K562 (cell line): Measurements from ENCODE around the gene C19orf47. TPM values are rescaled to one million over a fixed set of nuclear protein-coding genes. Genes with fewer than 3 reads are reported as not detected.

Experiments used
- ATAC-seq: fragments of 200-7000 bp; cut with Tn5 transposase; 3 replicates; pipeline ENCODE4 v1.9.1; 2020; ENCODE audit warnings: moderate library complexity
- BruUV-seq: library from RNA; stranded (reverse); fragments of 400-500 nt; replicated peaks from 2 replicates; lab custom pipeline; 2021; lab: Mats Ljungman, UMichigan
- CTCF ChIA-PET: fragments of 300-600 bp; formaldehyde crosslinking; extraction: SDS; loops from one replicate; lab custom pipeline; 2021; ENCODE audit warnings: low intra/inter-chr PET ratio; lab: Yijun Ruan, JAX
- POLR2A ChIA-PET: fragments of 300-600, 350-650 bp; sonication (Branson Sonifier 250); formaldehyde crosslinking; extraction: SDS; loops from one replicate; lab custom pipeline; 2021; ENCODE audit warnings: antibody characterized with exemption, inconsistent platforms; lab: Yijun Ruan, JAX
- DNase-seq, 4 experiments: peaks; one replicate each; pipeline versions ENCODE4 v3.0.0 to v3.0.0-alpha.2; 2011 to 2018; ENCODE audit warnings: low spot score in 3 of 4, mixed read lengths in 3 of 4; ENCODE audit errors: extremely low read depth in 1 of 4
- FAIRE-seq: peaks from 2 replicates; lab custom pipeline; 2011; peaks lifted over from hg19 to GRCh38; lab: Jason Lieb, UNC
- H2AFZ ChIP-seq: 2 replicates; pipeline ENCODE4 v1.6.0; 2011; ENCODE audit warnings: low read depth, low read length, control low read depth, inconsistent platforms
- H3K27ac ChIP-seq: fragments of 200-600 bp; 3 replicates; pipeline ENCODE4 v1.8.0; 2011; ENCODE audit warnings: low read depth, mild to moderate bottlenecking, control low read depth, inconsistent platforms, low read length, moderate library complexity, mixed read lengths; ENCODE audit errors: extremely low read depth
- H3K27me3 ChIP-seq, 2 experiments: fragments of 300-600 bp in 1 of 2; 2 replicates in 1 of 2; 3 replicates in 1 of 2; pipeline versions ENCODE4 v1.6.0 to v1.8.0; 2011; ENCODE audit warnings: inconsistent platforms in 2 of 2, low read length in 2 of 2, mild to moderate bottlenecking in 1 of 2, mixed read lengths in 1 of 2, moderate library complexity in 1 of 2; ENCODE audit not compliant: control insufficient read depth in 2 of 2, insufficient read depth in 2 of 2
- H3K36me3 ChIP-seq: fragments of 300-600 bp; 3 replicates; pipeline ENCODE4 v1.8.0; 2011; ENCODE audit warnings: mild to moderate bottlenecking, low read length, inconsistent platforms; ENCODE audit not compliant: control insufficient read depth, insufficient read depth
- H3K4me1 ChIP-seq, 2 experiments: fragments of 200-600 bp in 1 of 2; replicated peaks in 1 of 2; 2 replicates in 1 of 2; 3 replicates in 1 of 2; pipeline versions ENCODE4 v1.5.1 to v1.8.0; 2011; ENCODE audit warnings: inconsistent platforms in 2 of 2, low read length in 2 of 2, mild to moderate bottlenecking in 1 of 2, mixed read lengths in 1 of 2, moderate library complexity in 1 of 2; ENCODE audit not compliant: control insufficient read depth in 2 of 2, insufficient read depth in 2 of 2
- H3K4me2 ChIP-seq: 2 replicates; pipeline ENCODE4 v1.6.1; 2011; ENCODE audit warnings: low read length, control low read depth, inconsistent platforms, mixed read lengths; ENCODE audit not compliant: insufficient read depth
- H3K4me3 ChIP-seq: fragments of 200-600 bp; sonication (generic), shearing (Covaris generic); 2 replicates; pipeline ENCODE4 v1.5.1; 2016; ENCODE audit warnings: control low read depth, inconsistent platforms
- H3K79me2 ChIP-seq: fragments of 200-600 bp; 3 replicates; pipeline ENCODE4 v1.8.0; 2011; ENCODE audit warnings: low read length, inconsistent platforms; ENCODE audit not compliant: control insufficient read depth, insufficient read depth
- H3K9ac ChIP-seq, 2 experiments: 2 replicates each; pipeline versions ENCODE4 v1.6.0 to v1.6.1; 2011; ENCODE audit warnings: low read depth in 2 of 2, low read length in 2 of 2, control low read depth in 1 of 2, inconsistent platforms in 1 of 2, mild to moderate bottlenecking in 1 of 2, mixed read lengths in 1 of 2; ENCODE audit not compliant: insufficient read depth in 1 of 2
- H3K9me1 ChIP-seq: one replicate; pipeline ENCODE4 v1.6.0; 2011; ENCODE audit warnings: inconsistent platforms, mild to moderate bottlenecking, low read length, moderate library complexity; ENCODE audit not compliant: control insufficient read depth, insufficient read depth
- H3K9me3 ChIP-seq: replicated peaks from 2 replicates; pipeline ENCODE4 v1.5.1; 2011; ENCODE audit warnings: low read depth, low read length, inconsistent platforms; ENCODE audit not compliant: control insufficient read depth, insufficient read depth
- H4K20me1 ChIP-seq: replicated peaks from 2 replicates; pipeline ENCODE4 v1.6.1; 2011; ENCODE audit warnings: low read length, inconsistent platforms, mixed read lengths; ENCODE audit not compliant: control insufficient read depth, insufficient read depth
- ARID1B ChIP-seq: fragments of 450-650 bp; IDR thresholded peaks from 2 replicates; pipeline ENCODE4 v1.6.1; 2016; ENCODE audit warnings: antibody characterized with exemption, mild to moderate bottlenecking, inconsistent platforms
- HINFP ChIP-seq: fragments of 450-650 bp; conservative IDR thresholded peaks from 2 replicates; pipeline ENCODE4 v1.6.1; 2016; ENCODE audit warnings: missing genetic modification characterization, low read depth, mild to moderate bottlenecking, control low read depth, missing compliant biosample characterization
- ZBTB33 ChIP-seq: sonication (generic); formaldehyde crosslinking; IDR thresholded peaks from 2 replicates; pipeline ENCODE4 v1.8.1; 2023; ENCODE audit warnings: mild to moderate bottlenecking, missing genetic modification reagents
- ZFP36 ChIP-seq: fragments of 150-350 bp; IDR thresholded peaks from 2 replicates; pipeline ENCODE4 v1.6.1; 2018; ENCODE audit warnings: low read length, low read depth; ENCODE audit not compliant: partially characterized antibody
- WGBS: fragments of 100-300 bp; shearing (Covaris generic); methylation state at CpG from one replicate; pipeline ENCODE4 v1.1.6; 2016; ENCODE audit warnings: low coverage, mixed read lengths; ENCODE audit not compliant: insufficient coverage; ENCODE audit errors: missing lambda C conversion rate; 5-methylcytosine and 5-hydroxymethylcytosine counted together
- in situ Hi-C: fragments of 300-500 bp; cut with MboI; formaldehyde crosslinking; loops from 4 replicates; pipeline ENCODE4 v1.15.0; 2018; ENCODE audit warnings: inconsistent platforms, mixed read lengths
- intact Hi-C: fragments of 100-400 bp; cut with micrococcal nuclease; formaldehyde crosslinking; loops from 2 replicates; pipeline ENCODE4 v1.14.2; 2022
- polyA plus RNA-seq, 8 experiments: library from polyadenylated mRNA; depleted of rRNA in 4 of 8; stranded (reverse) in 5 of 8; unstranded in 3 of 8; fragments of >200 nt; fragmentation: Nextera tagmentation in 2 of 8; fragmentation: Illumina TruSeq in 1 of 8; extraction: Ambion mirVana in 2 of 8; extraction: Trizol in 1 of 8; gene quantifications; 2 replicates each; pipeline versions ENCODE4 v1.2.1 to v1.2.3, GENCODE V29; 2011 to 2014; ENCODE audit warnings: inconsistent platforms in 1 of 8, missing spikeins in 1 of 8
- total RNA-seq, 7 experiments: library from RNA; depleted of rRNA in 6 of 7; stranded (reverse); fragments of >200 nt in 6 of 7; fragmentation: Illumina TruSeq in 2 of 7; extraction: Trizol in 2 of 7; gene quantifications; 2 replicates each; pipeline versions ENCODE4 v1.2.1 to v1.2.3, GENCODE V29; 2011 to 2021; ENCODE audit warnings: low replicate concordance in 1 of 7

Gene C19orf47
- total and polyA plus RNA-seq, 9 of the 15 experiments (the other 6 are each of a cell fraction or from before 2014, with no cell fraction given): 0.08 to 26.1 (median 14.7) TPM

- peaks cover 5% of the 10 kb centered on the region for H3K9me1 ChIP-seq
- TF ChIP-seq ZBTB33 (CRISPR knock-in tag) (peak; percentile 16; the same call in 1 of the 2 replicates), HINFP (tag) (no peak), ARID1B (no peak), ZFP36 (peak; percentile 94)
- no peaks in the 10 kb centered on the region for H3K9me3 ChIP-seq
- H3K9ac ChIP-seq: peak overlapping the region; percentile 21 to 65; a peak in 3 of 4 replicates
- WGBS: 79% methylated on average over 15 of the region's 17 CpGs
- no peak for FAIRE-seq
- no peak for DNase-seq
- ATAC-seq: no peak
- H3K79me2 ChIP-seq: peaks cover 98% of the 10 kb centered on the region
- H3K4me2 ChIP-seq: peak overlapping the region; percentile 28; the same call in 1 of the 2 replicates
- peak overlapping the region; percentile 45; the same call in 2 of the 3 replicates for H3K27ac ChIP-seq
- in situ Hi-C loops: no loop called here
- no peaks in the 10 kb centered on the region; the same call in 1 of the 2 replicates for H4K20me1 ChIP-seq
- H2AFZ ChIP-seq: no peak overlapping the region
- no peaks in the 10 kb centered on the region for H3K27me3 ChIP-seq
- CTCF ChIA-PET: no interaction called here
- peaks cover 56 to 63% of the 10 kb centered on the region in 2 experiments for H3K4me1 ChIP-seq
- H3K36me3 ChIP-seq: peaks cover 54% of the 10 kb centered on the region
- intact Hi-C loops: no loop called here
- POLR2A ChIA-PET: interaction anchor here (1.0 to 5.1 kb wide), 2 partner anchors 10 to 12 kb away, joined by 3 to 19 read pairs; no protein-coding TSS in a partner anchor
- no peak overlapping the region for H3K4me3 ChIP-seq
- no TSS peak for BruUV-seq
These were observed 68.2 kb downstream of the C19orf47 start for GRCh38 chr19:40279761-40280607.
